ENCODE measurements around the gene RTN1. TPM values are rescaled to one million over a fixed set of nuclear protein-coding genes. Genes with fewer than 3 reads are reported as not detected.

Gene RTN1
- total RNA-seq, 8 experiments from 2014 or later, result 0.17 to 384 (median 179) TPM

DNA sequence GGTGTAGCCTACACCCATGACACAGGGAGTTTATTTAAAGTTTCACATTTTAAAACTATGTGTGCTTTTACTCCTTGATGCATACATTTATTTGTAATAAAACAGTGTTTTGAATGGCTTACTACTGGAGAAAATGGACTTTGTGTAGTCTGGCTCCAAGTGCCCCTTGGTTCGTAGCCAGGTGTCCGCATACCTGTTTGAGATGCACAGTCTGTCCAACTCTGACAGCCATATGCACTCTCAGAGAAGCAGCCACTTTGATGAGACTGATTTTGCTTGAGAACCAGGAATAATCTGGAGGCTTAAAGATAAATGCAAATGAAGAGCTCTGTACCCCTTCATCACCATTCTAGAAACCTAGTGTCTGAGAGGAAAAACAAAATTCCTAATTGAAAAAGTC, 24.0 kb downstream of the RTN1 start:
- peaks cover 0 to 25% of the 10 kb centered on the region in 2 donors for H3K4me1 ChIP-seq (replicated peaks in 1 of 2)
- in situ Hi-C loops (cut with MboI; ENCODE audit: low pct_unique_long_range_greater_than_20kb in 2 of 9, low sequenced_read_pairs in 9 of 9, unreplicated experiment in 9 of 9), result no loop called here
- H3K4me3 ChIP-seq, result no peak overlapping the region
- H3K27ac ChIP-seq, result no peak overlapping the region
- WGBS, 10 experiments, result 56 to 100% (median 90%) methylated on average over 1 to 2 of the region's 2 CpGs; no CpG with 5 or more reads in 6 of the 10 experiments
- ATAC-seq (replicated peaks in 6 of 8), result no peak

DNA sequence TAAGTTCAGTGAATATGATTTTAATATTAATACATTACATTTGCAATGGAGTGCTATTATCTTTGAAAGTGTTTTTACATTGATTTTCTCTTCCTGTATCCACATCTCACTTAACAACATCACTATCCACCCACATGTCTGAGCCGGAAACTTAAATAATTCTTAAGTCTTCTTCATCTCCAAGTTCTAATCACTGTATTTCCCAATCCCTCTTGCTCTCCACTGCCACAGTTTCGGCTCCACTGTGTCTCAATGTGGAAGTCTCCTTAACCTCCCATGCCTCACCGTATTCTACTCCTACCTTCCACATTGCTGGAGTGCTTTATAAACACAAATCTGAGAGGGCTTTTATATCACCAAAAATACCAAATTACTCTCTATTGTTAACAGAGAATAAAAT, 25.3 kb downstream of the RTN1 start:
- 0 to 100% (median 75%) methylated on average over 1 to 3 of the region's 3 CpGs; no CpG with 5 or more reads in 2 of the 10 experiments for WGBS, 10 experiments
- no peak for ATAC-seq (replicated peaks in 6 of 8)

DNA sequence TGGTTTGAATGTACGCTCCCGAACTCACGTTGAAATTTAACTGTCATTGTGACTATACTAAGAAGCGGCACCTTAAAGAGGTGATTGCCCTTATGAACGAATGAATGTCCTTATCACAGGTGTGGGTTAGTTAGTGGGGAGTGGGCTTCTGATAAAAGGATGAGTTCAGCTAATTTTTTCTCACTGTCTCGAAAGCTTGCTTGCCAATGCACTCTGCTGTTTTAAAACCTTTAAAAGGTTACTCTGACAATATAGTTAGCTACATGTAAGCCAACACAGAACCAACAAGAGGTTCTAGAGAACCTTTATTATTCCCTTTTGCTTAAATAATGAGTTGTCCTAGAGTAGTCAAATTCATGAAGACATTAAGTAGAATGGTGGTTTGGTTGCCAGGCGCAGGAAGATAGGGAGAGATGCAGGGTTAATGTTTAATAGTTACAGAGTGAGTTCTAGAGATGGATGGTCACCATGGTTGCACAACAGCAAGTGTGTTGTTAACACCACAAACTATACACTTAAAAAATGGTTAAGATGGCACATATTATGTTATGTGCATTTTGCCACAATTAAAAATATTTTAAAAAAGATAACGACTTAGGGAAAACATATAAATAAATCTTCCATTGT, 26.3 kb downstream of the RTN1 start:
- H3K4me3 ChIP-seq, result no peak overlapping the region
- in situ Hi-C loops (cut with MboI; ENCODE audit: low pct_unique_long_range_greater_than_20kb in 2 of 9, low sequenced_read_pairs in 9 of 9, unreplicated experiment in 9 of 9), result no loop called here
- 12 to 80% (median 71%) methylated on average over 1 to 8 of the region's 8 CpGs for WGBS, 10 experiments
- H3K27ac ChIP-seq, result no peak overlapping the region
- H3K4me1 ChIP-seq (replicated peaks in 1 of 2), result peaks cover 0 to 25% of the 10 kb centered on the region in 2 donors
- peak in 1 of 8 experiments; percentile 82 for ATAC-seq (replicated peaks in 6 of 8)

More for the DNA sequence above, 25.3 kb downstream of the RTN1 start:
- no peak overlapping the region for H3K4me3 ChIP-seq
- in situ Hi-C loops (cut with MboI; ENCODE audit: low pct_unique_long_range_greater_than_20kb in 2 of 9, low sequenced_read_pairs in 9 of 9, unreplicated experiment in 9 of 9), result no loop called here
- H3K27ac ChIP-seq, result no peak overlapping the region
- peaks cover 0 to 25% of the 10 kb centered on the region in 2 donors for H3K4me1 ChIP-seq (replicated peaks in 1 of 2)

DNA sequence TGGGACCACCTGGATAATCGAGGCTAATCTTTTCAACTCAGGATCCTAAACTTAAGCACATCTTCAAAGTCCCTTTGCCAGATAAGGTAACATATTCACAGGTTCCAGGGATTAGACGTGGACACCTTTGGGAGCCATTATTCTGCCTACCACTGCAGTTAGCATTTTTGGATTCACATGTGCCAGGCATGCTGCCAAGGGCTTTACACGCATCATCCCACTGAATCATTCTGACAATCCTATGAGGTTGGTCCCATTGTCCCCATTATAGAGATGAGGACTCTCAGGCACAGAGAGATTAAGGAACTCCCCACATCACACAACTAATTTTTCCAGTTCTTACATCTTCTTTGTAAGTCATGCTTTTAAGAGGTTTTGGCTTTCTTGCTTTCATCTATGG, 34.5 kb downstream of the RTN1 start:
- peaks cover 15 to 16% of the 10 kb centered on the region in 2 donors for H3K4me1 ChIP-seq (replicated peaks in 1 of 2)
- 0 to 92% (median 47%) methylated on average over 2 to 3 of the region's 3 CpGs; no CpG with 5 or more reads in 6 of the 10 experiments for WGBS, 10 experiments
- in situ Hi-C loops (cut with MboI; ENCODE audit: low pct_unique_long_range_greater_than_20kb in 2 of 9, low sequenced_read_pairs in 9 of 9, unreplicated experiment in 9 of 9), result no loop called here
- H3K27ac ChIP-seq, result no peak overlapping the region
- no peak for ATAC-seq (replicated peaks in 6 of 8)
- no peak overlapping the region for H3K4me3 ChIP-seq

DNA sequence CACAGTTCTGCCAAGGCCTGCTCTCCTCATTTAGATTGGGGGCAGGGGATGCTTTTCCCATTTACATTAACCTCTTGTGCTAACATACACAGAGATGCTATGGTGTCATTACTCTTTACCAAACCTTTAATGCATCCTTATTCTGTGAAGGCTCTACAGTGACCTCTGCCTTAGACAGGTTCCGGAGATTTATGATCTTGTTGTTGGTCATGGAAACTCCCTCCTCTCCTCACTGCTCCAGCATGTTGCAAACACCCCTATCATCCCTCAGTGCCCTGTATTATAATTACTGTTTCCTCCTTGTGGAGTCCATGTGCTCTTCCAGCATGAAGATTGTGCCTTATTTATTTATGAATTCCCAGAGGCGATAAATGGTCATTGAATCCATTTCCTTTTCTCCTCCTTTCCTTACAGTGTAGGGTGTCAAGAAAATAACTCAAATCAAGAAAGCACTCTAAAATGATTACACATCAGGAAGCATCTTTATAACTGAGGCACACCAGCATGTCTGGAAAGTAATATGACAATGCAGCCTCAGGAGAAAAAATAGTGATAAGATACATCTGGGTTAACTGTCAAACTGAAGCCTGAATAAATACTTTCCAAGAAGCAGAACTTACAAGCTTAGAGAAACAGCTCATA, 37.8 kb downstream of the RTN1 start:
- Histone ChIP-seq H3K4me3 (no peak overlapping the region), H3K4me1 (replicated peaks in 1 of 2) (peaks cover 36 to 41% of the 10 kb centered on the region in 2 donors), H3K27ac (peak overlapping the region; percentile 28 to 68)
- in situ Hi-C loops (cut with MboI; ENCODE audit: low pct_unique_long_range_greater_than_20kb in 2 of 9, low sequenced_read_pairs in 9 of 9, unreplicated experiment in 9 of 9), result no loop called here
- peak in 5 of 8 experiments; percentile 92 to 99 (median 97) for ATAC-seq (replicated peaks in 6 of 8)
- WGBS, 10 experiments, result 0 to 100% (median 79%) methylated on average over 1 to 2 of the region's 2 CpGs; no CpG with 5 or more reads in 4 of the 10 experiments

DNA sequence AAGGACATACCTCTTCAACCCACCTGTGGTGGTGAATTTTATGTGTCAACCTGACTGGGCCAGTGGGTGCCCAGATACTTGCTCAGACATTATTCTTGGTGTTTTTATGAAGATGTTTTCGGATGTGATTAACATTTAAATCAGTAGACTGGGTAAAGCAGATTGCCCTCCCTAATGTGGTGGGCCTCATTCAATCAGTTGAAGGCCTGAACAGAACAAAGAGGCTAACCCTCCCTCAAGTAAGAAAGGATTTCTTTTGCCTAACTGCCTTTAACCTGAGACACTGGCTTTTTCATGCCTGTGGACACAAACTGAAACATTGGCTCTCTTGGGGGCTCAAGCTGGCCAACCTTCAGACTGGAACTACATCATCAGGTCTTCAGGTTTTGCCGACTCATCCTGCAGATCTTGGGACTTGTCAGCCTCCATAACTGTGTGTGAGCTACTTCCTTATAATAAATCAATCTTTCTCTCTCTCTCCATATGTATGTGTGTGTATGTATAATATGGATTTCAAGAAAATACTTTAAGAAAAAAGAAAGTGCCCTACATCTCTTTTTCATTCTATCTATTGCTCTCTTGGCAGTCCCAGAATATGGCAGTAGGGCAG, 39.4 kb downstream of the RTN1 start:
- 0 to 100% (median 39%) methylated on average over 1 to 2 of the region's 2 CpGs; no CpG with 5 or more reads in 4 of the 10 experiments for WGBS, 10 experiments
- H3K27ac ChIP-seq, result no peak overlapping the region
- in situ Hi-C loops (cut with MboI; ENCODE audit: low pct_unique_long_range_greater_than_20kb in 2 of 9, low sequenced_read_pairs in 9 of 9, unreplicated experiment in 9 of 9), result no loop called here
- H3K4me3 ChIP-seq, result no peak overlapping the region
- peaks cover 46 to 47% of the 10 kb centered on the region in 2 donors for H3K4me1 ChIP-seq (replicated peaks in 1 of 2)
- ATAC-seq (replicated peaks in 6 of 8), result no peak

DNA sequence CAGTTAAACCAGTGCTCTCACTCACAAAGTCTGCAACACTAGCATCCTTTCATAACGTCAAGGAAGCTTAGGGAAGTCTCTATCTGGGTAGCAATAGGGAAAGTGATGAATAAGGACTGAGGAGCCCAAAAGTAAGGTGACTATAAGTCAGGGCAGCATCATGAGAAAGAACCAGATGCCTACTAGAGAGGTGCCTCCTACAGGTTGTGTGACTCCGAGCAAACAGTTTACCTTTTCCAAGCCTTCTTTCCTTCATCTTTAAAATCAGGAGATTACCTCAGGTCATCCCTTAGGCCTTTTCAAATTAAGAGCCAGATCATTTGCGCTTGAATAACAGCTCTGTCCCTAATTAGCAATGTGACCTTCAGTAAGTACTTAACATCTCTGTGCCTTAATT, 40.2 kb downstream of the RTN1 start:
- H3K4me1 ChIP-seq (replicated peaks in 1 of 2), result peaks cover 46 to 47% of the 10 kb centered on the region in 2 donors
- in situ Hi-C loops (cut with MboI; ENCODE audit: low pct_unique_long_range_greater_than_20kb in 2 of 9, low sequenced_read_pairs in 9 of 9, unreplicated experiment in 9 of 9), result no loop called here
- ATAC-seq (replicated peaks in 6 of 8), result no peak
- 0 to 100% (median 68%) methylated on average over 1 to 3 of the region's 3 CpGs; no CpG with 5 or more reads in 1 of the 10 experiments for WGBS, 10 experiments
- H3K4me3 ChIP-seq, result no peak overlapping the region
- no peak overlapping the region for H3K27ac ChIP-seq

DNA sequence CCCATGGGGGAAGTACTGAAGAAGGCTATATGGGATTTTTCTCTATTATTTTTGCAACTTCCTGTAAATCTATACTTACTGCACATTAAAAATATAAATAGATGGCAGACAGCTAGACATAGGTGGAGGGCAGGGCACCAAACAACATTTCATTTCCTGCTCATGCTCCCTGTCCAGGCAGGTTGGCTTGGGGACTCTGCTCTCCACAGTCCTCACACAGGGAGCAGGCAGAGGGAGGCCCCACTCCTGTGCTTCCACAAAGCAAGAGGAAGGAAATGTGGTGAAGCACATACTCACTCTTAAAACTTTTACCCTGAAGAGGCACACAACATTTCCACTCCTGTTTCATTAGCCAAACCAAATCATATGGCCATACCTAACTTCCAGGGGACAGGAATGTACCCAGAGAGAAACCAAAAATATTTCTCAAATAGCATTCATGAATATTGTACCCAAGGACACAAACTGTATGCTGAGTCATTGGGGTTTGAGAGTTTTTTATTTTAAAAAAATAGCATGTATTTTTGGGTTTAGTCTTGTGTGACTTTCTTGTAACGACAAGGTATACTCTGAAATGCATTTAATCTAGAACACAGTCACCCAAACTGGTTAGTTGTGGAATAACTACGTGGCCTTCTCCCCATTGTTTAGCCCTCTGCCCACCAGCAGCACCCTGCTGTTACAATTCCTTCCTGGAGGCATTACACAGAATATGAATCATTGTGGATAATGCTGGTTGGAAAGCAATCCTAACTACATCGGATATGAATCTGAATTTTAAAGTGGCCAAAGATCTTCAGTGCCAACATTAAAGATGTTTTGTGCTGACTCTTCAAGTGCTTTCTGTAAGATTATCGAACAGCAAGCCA, 40.9 kb downstream of the RTN1 start:
- Histone ChIP-seq H3K27ac (no peak overlapping the region), H3K4me3 (no peak overlapping the region), H3K4me1 (replicated peaks in 1 of 2) (peaks cover 46 to 47% of the 10 kb centered on the region in 2 donors)
- 0 to 83% (median 43%) methylated on average over 1 to 4 of the region's 4 CpGs; no CpG with 5 or more reads in 1 of the 10 experiments for WGBS, 10 experiments
- in situ Hi-C loops (cut with MboI; ENCODE audit: low pct_unique_long_range_greater_than_20kb in 2 of 9, low sequenced_read_pairs in 9 of 9, unreplicated experiment in 9 of 9), result no loop called here
- ATAC-seq (replicated peaks in 6 of 8), result peak in 1 of 8 experiments; percentile 31

DNA sequence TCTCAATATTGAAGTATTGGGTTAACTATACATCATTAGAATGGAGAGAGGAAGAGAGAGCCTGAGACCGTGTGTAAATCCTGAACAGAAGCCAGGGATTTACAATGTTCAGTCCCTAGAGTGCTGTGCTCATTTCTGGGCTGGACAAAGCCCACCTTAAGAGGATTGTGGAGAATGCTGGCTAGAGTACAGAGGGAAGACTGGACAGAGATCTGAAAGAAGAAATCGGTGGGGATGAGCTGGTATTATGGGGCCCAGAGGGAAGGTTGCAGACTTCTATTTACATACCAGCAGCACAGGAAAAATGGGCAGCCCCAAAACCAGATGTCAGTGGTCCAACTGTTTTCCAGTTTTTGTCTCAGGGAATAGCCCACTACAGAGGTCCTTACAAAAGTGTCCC, 42.3 kb downstream of the RTN1 start:
- in situ Hi-C loops (cut with MboI; ENCODE audit: low pct_unique_long_range_greater_than_20kb in 2 of 9, low sequenced_read_pairs in 9 of 9, unreplicated experiment in 9 of 9), result no loop called here

DNA sequence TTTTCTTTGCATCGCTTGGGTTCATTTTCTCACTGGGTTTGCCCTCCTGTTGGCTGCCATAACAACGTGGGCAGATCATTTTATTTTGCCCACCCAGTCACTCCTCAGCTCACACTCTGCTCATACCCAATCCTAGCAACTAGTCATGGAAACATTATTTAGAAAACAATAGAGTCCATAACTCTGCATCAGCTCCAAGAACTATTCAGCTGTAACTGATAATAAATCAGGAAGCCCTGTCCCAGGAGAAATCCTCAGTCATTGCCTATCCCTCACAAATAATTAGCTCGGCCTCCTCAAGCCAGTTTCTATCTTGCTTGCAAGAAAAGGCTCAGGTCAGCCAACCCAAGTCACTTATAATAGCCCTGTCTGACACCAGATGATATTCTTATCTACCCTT, 43.2 kb downstream of the RTN1 start:
- ATAC-seq (replicated peaks in 6 of 8), result peak in 5 of 8 experiments; percentile 90 to 96 (median 94)
- H3K4me3 ChIP-seq, result no peak overlapping the region
- WGBS, 10 experiments, result 0 to 63% (median 27%) methylated on average over 1 to 3 of the region's 3 CpGs; no CpG with 5 or more reads in 2 of the 10 experiments
- in situ Hi-C loops (cut with MboI; ENCODE audit: low pct_unique_long_range_greater_than_20kb in 2 of 9, low sequenced_read_pairs in 9 of 9, unreplicated experiment in 9 of 9), result no loop called here
- H3K4me1 ChIP-seq (replicated peaks in 1 of 2), result peaks cover 38 to 40% of the 10 kb centered on the region in 2 donors
- H3K27ac ChIP-seq, result peak overlapping the region in 1 of 2 donors; percentile 51

More for the DNA sequence above, 42.3 kb downstream of the RTN1 start:
- ATAC-seq (replicated peaks in 6 of 8), result no peak
- WGBS, 10 experiments, result 0 to 67% (median 26%) methylated on average over 1 to 2 of the region's 2 CpGs; no CpG with 5 or more reads in 2 of the 10 experiments
- Histone ChIP-seq H3K4me3 (no peak overlapping the region), H3K27ac (peak overlapping the region; percentile 38 to 51), H3K4me1 (replicated peaks in 1 of 2) (peaks cover 45 to 47% of the 10 kb centered on the region in 2 donors)

DNA sequence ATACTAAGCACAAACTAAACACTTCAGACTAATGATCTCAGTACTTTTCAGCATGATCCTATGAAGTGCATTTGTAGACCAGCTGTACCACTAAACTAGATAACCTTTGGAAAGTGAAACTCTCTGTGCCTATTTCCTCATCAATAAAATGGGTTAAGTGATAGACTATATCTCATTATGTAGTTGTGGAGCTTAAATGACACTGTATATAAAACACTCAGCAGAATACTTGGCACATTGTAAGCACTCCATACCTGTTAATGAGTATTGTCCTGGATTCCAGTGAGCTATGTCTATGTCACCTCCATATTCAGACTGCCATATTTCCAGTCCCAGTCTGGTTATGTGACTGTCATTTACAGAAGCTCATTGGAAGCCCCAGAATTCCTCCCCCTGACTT, 44.4 kb downstream of the RTN1 start:
- Histone ChIP-seq H3K27ac (no peak overlapping the region), H3K4me1 (replicated peaks in 1 of 2) (peaks cover 30 to 32% of the 10 kb centered on the region in 2 donors), H3K4me3 (no peak overlapping the region)
- in situ Hi-C loops (cut with MboI; ENCODE audit: low pct_unique_long_range_greater_than_20kb in 2 of 9, low sequenced_read_pairs in 9 of 9, unreplicated experiment in 9 of 9), result no loop called here
- ATAC-seq (replicated peaks in 6 of 8), result no peak

DNA sequence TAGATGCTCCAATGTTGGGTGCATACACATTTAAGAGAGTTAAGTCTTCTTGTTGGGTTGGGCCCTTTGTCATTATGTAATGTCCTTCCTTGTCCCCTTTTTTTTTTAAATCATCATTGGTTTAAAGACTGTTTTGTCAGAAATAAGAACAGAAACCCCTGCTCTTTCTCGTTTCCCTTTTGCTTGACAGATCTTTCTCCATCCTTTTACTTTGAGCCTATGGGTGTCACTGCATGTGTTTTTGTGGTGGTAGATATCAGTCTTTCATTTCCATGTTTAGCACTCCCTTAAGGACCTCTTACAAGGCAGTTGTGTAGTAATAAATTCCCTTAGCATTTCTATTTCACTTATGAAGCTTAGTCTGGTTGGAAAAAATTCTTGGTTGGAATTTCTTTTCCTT, 47.4 kb downstream of the RTN1 start:
- no peak overlapping the region for H3K4me3 ChIP-seq
- no peak for ATAC-seq (replicated peaks in 6 of 8)
- in situ Hi-C loops (cut with MboI; ENCODE audit: low pct_unique_long_range_greater_than_20kb in 2 of 9, low sequenced_read_pairs in 9 of 9, unreplicated experiment in 9 of 9), result no loop called here
- WGBS, 10 experiments, result 0 to 100% (median 64%) methylated on average over 1 of the region's 1 CpG
- peaks cover 10 to 14% of the 10 kb centered on the region in 2 donors for H3K4me1 ChIP-seq (replicated peaks in 1 of 2)
- H3K27ac ChIP-seq, result no peak overlapping the region

All from motor neuron (in vitro differentiated cells).